HepG2 (cell line): ENCODE data around the gene AGRN. TPM values are rescaled to one million over a fixed set of nuclear protein-coding genes. Genes with fewer than 3 reads are reported as not detected.

Experiments
- ATF2 ChIP-seq: sonication (generic); formaldehyde crosslinking; IDR thresholded peaks from 2 replicates; pipeline ENCODE4 v1.4.0; 2020; ENCODE audit warnings: missing genetic modification reagents
- CBX1 ChIP-seq: IDR thresholded peaks from one replicate; pipeline ENCODE4 v1.6.1; 2016; ENCODE audit warnings: antibody characterized with exemption, low read depth
- CCAR2 ChIP-seq: fragments of 200-400 bp; formaldehyde crosslinking; optimal IDR thresholded peaks from 2 replicates; pipeline ENCODE3; 2018; ENCODE audit warnings: low read depth, mild to moderate bottlenecking, low read length, moderate library complexity
- GABPA ChIP-seq, 2 experiments: IDR thresholded peaks; 2 replicates each; pipeline ENCODE4 v1.6.1; 2011 to 2016; ENCODE audit warnings: low read depth in 2 of 2, low read length in 1 of 2, missing biosample characterization in 1 of 2, missing genetic modification characterization in 1 of 2
- KLF9 ChIP-seq: IDR thresholded peaks from 2 replicates; pipeline ENCODE4 v1.6.1; 2016; ENCODE audit warnings: low read depth
- NCOA2 ChIP-seq: sonication (generic); formaldehyde crosslinking; IDR thresholded peaks from 2 replicates; pipeline ENCODE4 v1.8.0; 2022; ENCODE audit warnings: inconsistent platforms
- PPARG ChIP-seq: conservative IDR thresholded peaks from 2 replicates; pipeline ENCODE4 v1.6.1; 2016; ENCODE audit warnings: missing biosample characterization, missing genetic modification reagents
- PRMT3 ChIP-seq: sonication (generic); formaldehyde crosslinking; IDR thresholded peaks from 2 replicates; pipeline ENCODE4 v1.8.1; 2022; ENCODE audit warnings: low read depth, mild to moderate bottlenecking, moderate library complexity, missing genetic modification reagents, borderline replicate concordance
- RAD21 ChIP-seq: fragments of 450-650 bp; formaldehyde crosslinking; IDR thresholded peaks from 2 replicates; pipeline ENCODE4 v1.5.0; 2020; ENCODE audit warnings: mild to moderate bottlenecking
- REL ChIP-seq: sonication (generic); formaldehyde crosslinking; conservative IDR thresholded peaks from 2 replicates; pipeline ENCODE4 v1.8.0; 2022; ENCODE audit warnings: mild to moderate bottlenecking, missing genetic modification reagents, moderate library complexity
- RELA ChIP-seq: sonication (generic); formaldehyde crosslinking; IDR thresholded peaks from 2 replicates; pipeline ENCODE4 v1.4.0; 2020; ENCODE audit warnings: missing genetic modification reagents
- SUZ12 ChIP-seq: fragments of 150-350 bp; IDR thresholded peaks from 2 replicates; pipeline ENCODE4 v1.6.1; 2014; ENCODE audit warnings: low read depth, low read length
- TCF7L2 ChIP-seq: IDR thresholded peaks from 2 replicates; pipeline ENCODE4 v1.6.1; 2011; ENCODE audit warnings: mild to moderate bottlenecking, low read depth, low read length, moderate library complexity
- TERF1 ChIP-seq: sonication (generic); formaldehyde crosslinking; IDR thresholded peaks from 2 replicates; pipeline ENCODE4 v1.8.0; 2022; ENCODE audit warnings: mild to moderate bottlenecking, missing genetic modification reagents, moderate library complexity
- ZBTB10 ChIP-seq: sonication (generic); formaldehyde crosslinking; IDR thresholded peaks from 2 replicates; pipeline ENCODE4 v1.4.0; 2020; ENCODE audit warnings: missing genetic modification reagents, borderline replicate concordance
- ZNF431 ChIP-seq: sonication (generic); formaldehyde crosslinking; IDR thresholded peaks from 2 replicates; pipeline ENCODE4 v1.9.0; 2022; ENCODE audit warnings: missing genetic modification reagents, low read depth, mild to moderate bottlenecking, borderline replicate concordance
- ZNF441 ChIP-seq: sonication (generic); formaldehyde crosslinking; IDR thresholded peaks from 2 replicates; pipeline ENCODE4 v1.7.0; 2021; ENCODE audit warnings: missing genetic modification reagents, borderline replicate concordance
- ZNF574 ChIP-seq: sonication (generic); formaldehyde crosslinking; IDR thresholded peaks from 2 replicates; pipeline ENCODE4 v1.4.0; 2020; ENCODE audit warnings: missing genetic modification reagents
- ZNF710 ChIP-seq: sonication (generic); formaldehyde crosslinking; IDR thresholded peaks from 2 replicates; pipeline ENCODE4 v1.5.0; 2020; ENCODE audit warnings: mild to moderate bottlenecking, missing genetic modification reagents, borderline replicate concordance
- ZNF850 ChIP-seq: sonication (generic); formaldehyde crosslinking; conservative IDR thresholded peaks from 2 replicates; pipeline ENCODE4 v1.9.0; 2021; ENCODE audit warnings: mild to moderate bottlenecking, missing genetic modification reagents
- polyA plus RNA-seq, 8 experiments: library from polyadenylated mRNA; depleted of rRNA in 3 of 8; stranded (reverse) in 7 of 8; unstranded in 1 of 8; fragments of >200 nt; fragmentation: Illumina TruSeq in 4 of 8; extraction: Trizol in 4 of 8; gene quantifications; 2 replicates each; pipeline versions ENCODE4 v1.2.1 to v1.2.3, GENCODE V29; 2011 to 2016; ENCODE audit warnings: low read depth in 4 of 8, missing spikeins in 1 of 8, mixed read lengths in 1 of 8; ENCODE audit not compliant: insufficient read depth in 1 of 8
- total RNA-seq, 5 experiments: library from RNA; depleted of rRNA; stranded (reverse); fragments of >200 nt; fragmentation: Illumina TruSeq; extraction: Trizol; gene quantifications; 2 replicates each; pipeline ENCODE4 v1.2.3, GENCODE V29; 2016; ENCODE audit warnings: low read depth in 1 of 5

The AGRN gene
- total and polyA plus RNA-seq, 2 of the 13 experiments (the other 11 are each of a cell fraction or from before 2014, with no cell fraction given): 29.8 to 65.2 TPM

GRCh38 chr1:998995-999724 lies 20.8 kb upstream of the AGRN start (continued):
- TF ChIP-seq ZNF710 (CRISPR knock-in tag): no peak
- TF ChIP-seq CCAR2: no peak
- TF ChIP-seq TCF7L2: no peak
- no peak for TF ChIP-seq ZBTB10 (CRISPR knock-in tag)
- TF ChIP-seq KLF9 (CRISPR knock-in tag): no peak
- TF ChIP-seq ATF2 (CRISPR knock-in tag): no peak
- no peak for TF ChIP-seq ZNF441
- TF ChIP-seq ZNF574 (CRISPR knock-in tag): peak; percentile 18; the same call in 1 of the 2 replicates
- TF ChIP-seq NCOA2 (CRISPR knock-in tag): no peak
- TF ChIP-seq RAD21 (CRISPR knock-in tag): peak; percentile 52
- no peak for TF ChIP-seq CBX1
- no peak for TF ChIP-seq REL
- no peak for TF ChIP-seq TERF1
- no peak for TF ChIP-seq ZNF850 (CRISPR knock-in tag)
- no peak for TF ChIP-seq PRMT3 (CRISPR knock-in tag)
- no peak for TF ChIP-seq PPARG (CRISPR knock-in tag)
- no peak for TF ChIP-seq RELA (CRISPR knock-in tag)
- TF ChIP-seq SUZ12: no peak
- TF ChIP-seq ZNF431: no peak
- TF ChIP-seq GABPA (IDR thresholded peaks at IDR 0.05; ENCODE audit: low read depth, low read length): no peak
- no peak for TF ChIP-seq GABPA (CRISPR knock-in tag; IDR thresholded peaks at IDR 0.05; ENCODE audit: low read depth)
